HL-60 (cell line): ENCODE measurements around the gene KIF2C.

Experiments
- GABPA ChIP-seq: IDR thresholded peaks from 2 replicates; pipeline ENCODE4 v1.6.1; 2012; ENCODE audit warnings: low read depth
- POLR2AphosphoS5 ChIP-seq: IDR thresholded peaks from 2 replicates; pipeline ENCODE4 v1.6.1; 2012; ENCODE audit warnings: low read depth
- REST ChIP-seq: IDR thresholded peaks from 2 replicates; pipeline ENCODE4 v1.6.1; 2012; ENCODE audit warnings: low read depth; ENCODE audit not compliant: insufficient replicate concordance
- SPI1 ChIP-seq: IDR thresholded peaks from 2 replicates; pipeline ENCODE4 v1.6.1; 2012; ENCODE audit warnings: low read depth, mild to moderate bottlenecking, borderline replicate concordance
- TF ChIP-seq, protein P1 (sequence below): IDR thresholded peaks from one replicate; pipeline ENCODE4 v1.5.1; 2011; ENCODE audit warnings: low read length, control low read depth, inconsistent platforms; ENCODE audit not compliant: insufficient read depth

- TF ChIP-seq, protein P1, sequence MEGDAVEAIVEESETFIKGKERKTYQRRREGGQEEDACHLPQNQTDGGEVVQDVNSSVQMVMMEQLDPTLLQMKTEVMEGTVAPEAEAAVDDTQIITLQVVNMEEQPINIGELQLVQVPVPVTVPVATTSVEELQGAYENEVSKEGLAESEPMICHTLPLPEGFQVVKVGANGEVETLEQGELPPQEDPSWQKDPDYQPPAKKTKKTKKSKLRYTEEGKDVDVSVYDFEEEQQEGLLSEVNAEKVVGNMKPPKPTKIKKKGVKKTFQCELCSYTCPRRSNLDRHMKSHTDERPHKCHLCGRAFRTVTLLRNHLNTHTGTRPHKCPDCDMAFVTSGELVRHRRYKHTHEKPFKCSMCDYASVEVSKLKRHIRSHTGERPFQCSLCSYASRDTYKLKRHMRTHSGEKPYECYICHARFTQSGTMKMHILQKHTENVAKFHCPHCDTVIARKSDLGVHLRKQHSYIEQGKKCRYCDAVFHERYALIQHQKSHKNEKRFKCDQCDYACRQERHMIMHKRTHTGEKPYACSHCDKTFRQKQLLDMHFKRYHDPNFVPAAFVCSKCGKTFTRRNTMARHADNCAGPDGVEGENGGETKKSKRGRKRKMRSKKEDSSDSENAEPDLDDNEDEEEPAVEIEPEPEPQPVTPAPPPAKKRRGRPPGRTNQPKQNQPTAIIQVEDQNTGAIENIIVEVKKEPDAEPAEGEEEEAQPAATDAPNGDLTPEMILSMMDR = no peak
- peak; percentile 48; the same call in 1 of the 2 replicates for TF ChIP-seq POLR2AphosphoS5
- no peak for TF ChIP-seq GABPA
- TF ChIP-seq REST = no peak
- no peak for TF ChIP-seq SPI1
Measured at GRCh38 chr1:44776730-44777068, 37.1 kb downstream of the KIF2C start.
